T-helper 2 cell treated with Interferon-gamma antibody and Interleukin-4, amounts not matched to agents 5 μg/mL and 100 μg/mL, for 36 hours (primary cell): ENCODE data around the gene POMGNT1.
"Not testable (repeated sequence)": the region's sequence is repeated elsewhere in the genome, so short reads cannot be mapped to it uniquely, and the experiment has no call there.

Experiments
- DNase-seq: peaks from one replicate; pipeline ENCODE4 v3.0.0; 2021; ENCODE audit warnings: low spot score
- H3K27ac Mint-ChIP-seq: one replicate; pipeline ENCODE4 v1.8.0; 2021; ENCODE audit warnings: mild to moderate bottlenecking, mixed read lengths
- H3K27me3 Mint-ChIP-seq: one replicate; pipeline ENCODE4 v1.8.0; 2021; ENCODE audit warnings: low read depth, mixed read lengths
- H3K36me3 Mint-ChIP-seq: one replicate; pipeline ENCODE4 v1.8.0; 2021; ENCODE audit warnings: low read depth, mixed read lengths
- H3K4me1 Mint-ChIP-seq: one replicate; pipeline ENCODE4 v1.8.0; 2021; ENCODE audit warnings: low read depth, mixed read lengths
- H3K4me3 Mint-ChIP-seq: one replicate; pipeline ENCODE4 v1.8.0; 2022; ENCODE audit warnings: mild to moderate bottlenecking, moderate library complexity, mixed read lengths
- H3K9me3 Mint-ChIP-seq: one replicate; pipeline ENCODE4 v1.8.0; 2021; ENCODE audit warnings: mixed read lengths

The POMGNT1 gene

DNA sequence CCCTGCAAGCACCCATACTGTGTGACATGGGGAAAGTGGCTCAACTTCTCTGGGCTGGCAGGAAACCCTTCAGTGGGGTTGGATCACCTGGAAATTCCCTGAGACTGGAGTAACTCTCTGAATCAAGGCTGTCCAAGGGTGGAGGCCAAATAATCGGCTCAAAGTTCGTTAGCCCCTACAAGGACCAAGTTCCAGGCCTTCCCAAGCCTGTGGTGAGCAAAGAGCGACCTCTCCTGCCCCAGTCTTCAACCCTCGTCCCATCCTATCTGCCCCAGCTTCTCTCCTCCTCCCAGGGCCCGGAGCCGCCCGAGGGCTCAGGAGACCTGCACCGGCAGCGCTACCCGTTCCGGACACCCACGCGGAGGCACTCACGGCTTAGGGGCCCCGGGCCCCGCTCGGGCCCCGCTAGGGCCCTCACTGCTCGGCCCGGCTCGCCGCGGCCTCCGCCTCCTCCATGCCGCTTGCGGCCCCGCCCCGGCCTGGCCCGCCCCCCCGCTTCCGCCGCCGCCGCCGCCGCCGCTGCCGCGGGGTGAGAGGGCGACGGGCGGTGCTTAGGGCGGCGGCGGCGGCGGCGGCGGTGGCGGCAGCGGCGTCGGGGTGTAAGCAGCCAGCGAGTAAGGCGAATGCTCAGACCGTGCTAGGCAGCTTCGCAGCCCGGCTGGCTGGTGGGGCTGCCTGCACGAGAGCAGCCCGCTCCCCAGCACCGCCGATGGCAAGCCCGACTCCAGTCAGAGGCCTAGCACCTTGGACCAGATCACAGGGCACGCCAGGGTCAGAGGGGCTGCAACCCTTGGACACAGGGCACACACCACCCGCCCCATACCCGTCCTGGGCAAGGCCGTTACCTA is at the start of gene POMGNT1:
POMGNT1 (minus strand) TSS at position 471 of the 848 bp plus-strand sequence. CDS start 613 bp downstream, outside the sequence.
- H3K27me3 Mint-ChIP-seq = no peaks in the 10 kb centered on the region
- peak within 1 kb of the TSS; percentile 72 for H3K27ac Mint-ChIP-seq
- peak within 1 kb of the TSS; percentile 87 for H3K4me3 Mint-ChIP-seq
- no peaks in the 10 kb centered on the region for H3K9me3 Mint-ChIP-seq
- H3K36me3 Mint-ChIP-seq = peaks cover 2% of the 10 kb centered on the region
- peak; percentile 80 for DNase-seq
- H3K4me1 Mint-ChIP-seq = peaks cover 15% of the 10 kb centered on the region

DNA sequence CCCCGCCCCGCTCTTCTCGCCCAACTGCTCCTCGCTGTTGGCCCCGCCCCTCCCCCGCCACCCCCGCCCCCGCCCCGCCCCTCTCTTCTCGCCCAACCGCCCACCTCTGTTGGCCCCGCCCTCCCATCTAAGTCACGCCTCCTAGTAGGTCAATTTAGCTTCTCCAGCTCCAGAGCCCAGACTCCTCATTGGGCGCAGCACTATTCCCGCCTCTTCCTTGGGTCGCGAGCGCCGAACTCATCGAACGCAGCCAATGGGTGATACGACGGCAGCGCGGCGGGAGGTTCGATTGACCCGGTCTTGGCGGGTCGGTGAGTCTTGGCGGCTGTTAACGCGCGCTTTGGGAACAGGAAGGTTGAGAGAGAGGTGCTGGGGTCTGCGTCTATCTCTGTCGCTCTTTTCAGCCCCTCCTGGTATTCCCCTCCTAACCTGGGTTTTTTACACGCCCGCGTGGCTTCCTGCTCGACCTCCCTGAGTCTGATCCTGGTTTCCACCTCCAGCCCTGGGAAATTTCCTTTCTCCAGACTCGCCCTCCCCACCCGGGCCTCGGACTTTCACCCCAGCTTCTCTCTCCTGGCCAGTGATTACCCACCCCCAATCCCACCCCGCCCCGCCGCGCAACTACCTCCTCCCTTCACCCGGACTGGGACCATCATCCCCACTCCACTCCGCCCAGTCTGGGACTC is 49.3 kb upstream of the POMGNT1 start, which contains the start of gene RAD54L:
RAD54L (plus strand) TSS at position 328 of the 686 bp plus-strand sequence. CDS start 643 bp downstream, outside the sequence.
- peak; percentile 98 for DNase-seq
- H3K4me3 Mint-ChIP-seq = peak within 1 kb of the TSS; percentile 99
- peaks cover 35% of the 10 kb centered on the region for H3K4me1 Mint-ChIP-seq
- H3K9me3 Mint-ChIP-seq = no peaks in the 10 kb centered on the region
- peaks cover 30% of the 10 kb centered on the region for H3K36me3 Mint-ChIP-seq
- peak within 1 kb of the TSS; percentile 97 for H3K27ac Mint-ChIP-seq
- H3K27me3 Mint-ChIP-seq = no peaks in the 10 kb centered on the region

DNA sequence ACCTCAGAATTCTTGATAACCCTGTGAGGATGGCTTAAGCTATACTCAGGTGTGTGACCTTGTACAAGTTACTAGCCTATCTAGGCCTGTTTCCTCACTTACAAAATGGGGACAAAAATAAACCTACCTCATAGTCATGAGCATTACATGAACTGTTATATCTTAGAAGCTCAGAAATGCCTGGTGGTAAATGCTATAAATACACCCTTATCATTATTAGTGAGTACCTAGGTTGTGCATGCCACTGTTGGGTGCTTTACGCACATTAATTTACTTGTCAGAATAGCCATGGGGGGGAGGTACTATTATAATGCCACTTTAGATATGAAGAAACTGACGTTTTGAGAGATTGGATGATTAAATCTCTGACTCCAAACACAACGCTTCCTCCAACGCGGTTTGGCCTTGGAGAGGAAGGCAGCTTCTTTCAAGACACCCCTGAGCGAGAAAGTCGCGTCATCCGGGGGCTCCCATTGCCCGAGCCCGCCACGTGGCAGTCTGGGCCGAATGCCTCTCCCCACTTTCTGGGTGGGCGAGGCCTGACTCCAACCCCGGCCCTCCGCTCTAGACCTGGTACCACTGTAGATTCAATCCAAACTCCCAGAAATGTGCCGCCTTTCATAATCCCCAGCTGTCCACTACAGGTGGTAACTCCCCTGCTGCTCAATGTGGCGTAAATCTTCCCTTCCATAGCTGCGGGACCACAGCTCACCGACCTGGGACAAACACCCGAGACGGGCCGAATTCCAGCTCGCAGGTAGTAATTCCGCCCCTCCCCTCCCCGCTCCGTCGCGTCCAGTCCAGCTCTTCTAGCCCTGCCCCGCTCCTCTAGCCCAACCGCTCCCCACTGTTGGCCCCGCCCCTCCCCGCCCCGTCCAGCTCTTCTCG is 48.6 kb upstream of the POMGNT1 start:
- no peaks in the 10 kb centered on the region for H3K27me3 Mint-ChIP-seq
- H3K4me3 Mint-ChIP-seq = peak overlapping the region; percentile 99
- peak; percentile 73 for DNase-seq
- peaks cover 27% of the 10 kb centered on the region for H3K4me1 Mint-ChIP-seq
- H3K27ac Mint-ChIP-seq = peak overlapping the region; percentile 96
- no peaks in the 10 kb centered on the region for H3K9me3 Mint-ChIP-seq
- peaks cover 22% of the 10 kb centered on the region for H3K36me3 Mint-ChIP-seq

DNA sequence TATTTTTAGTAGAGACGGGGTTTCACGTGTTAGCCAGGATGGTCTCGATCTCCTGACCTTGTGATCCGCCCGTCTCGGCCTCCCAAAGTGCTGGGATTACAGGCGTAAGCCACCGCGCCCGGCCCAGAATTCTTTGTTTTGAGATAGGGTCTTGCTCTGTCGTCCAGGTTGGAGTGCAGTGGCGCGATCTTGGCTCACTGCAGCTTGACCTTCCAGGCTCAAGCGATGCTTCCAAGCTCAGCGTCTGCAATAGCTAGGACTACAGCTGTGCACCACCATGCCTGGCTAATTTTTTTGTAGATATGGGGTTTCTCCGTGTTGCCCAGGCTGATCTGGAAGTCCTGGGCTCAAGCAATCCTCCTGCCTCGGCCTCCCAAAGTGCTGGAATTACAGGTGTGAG is 47.9 kb upstream of the POMGNT1 start:
- H3K9me3 Mint-ChIP-seq, H3K4me3 Mint-ChIP-seq, H3K27me3 Mint-ChIP-seq, H3K27ac Mint-ChIP-seq, DNase-seq: not testable (repeated sequence)
- Mint-ChIP-seq H3K36me3 (peaks cover 19% of the 10 kb centered on the region), H3K4me1 (peaks cover 27% of the 10 kb centered on the region)

DNA sequence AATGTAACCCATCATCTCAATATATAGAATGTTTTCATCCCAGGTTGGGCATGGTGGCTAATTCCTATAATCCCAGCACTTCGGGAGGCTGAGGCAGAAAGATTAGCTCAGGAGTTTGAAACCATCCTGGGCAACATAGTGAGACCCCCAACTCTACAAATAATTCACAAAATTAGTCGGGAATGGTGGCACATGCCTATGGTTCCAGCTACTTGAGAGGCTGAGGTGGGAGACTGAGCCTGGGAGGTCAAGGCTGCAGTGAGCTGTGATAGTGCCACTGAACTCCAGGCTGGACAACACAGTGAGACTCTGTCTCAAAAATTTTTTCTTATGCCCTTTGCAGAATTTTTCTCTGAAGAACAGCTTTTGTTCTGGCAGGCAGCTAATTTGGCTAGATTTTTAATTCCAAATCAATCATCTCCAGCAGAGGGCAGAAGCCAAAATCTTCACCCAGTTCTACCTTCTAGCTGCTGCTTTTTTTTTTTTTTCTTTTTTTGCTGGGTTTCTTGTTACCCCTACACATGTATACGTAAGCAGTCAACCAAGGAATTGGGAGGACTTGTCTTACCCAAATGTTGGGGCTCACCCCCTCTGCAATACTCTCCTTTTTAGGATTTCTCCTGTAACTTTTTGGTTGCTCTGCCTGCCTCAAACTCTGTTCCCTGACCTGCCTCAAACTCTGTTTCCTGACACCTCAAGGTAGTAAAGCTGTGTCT is 46.6 kb upstream of the POMGNT1 start:
- Mint-ChIP-seq H3K27me3 (no peaks in the 10 kb centered on the region), H3K9me3 (no peaks in the 10 kb centered on the region), H3K4me1 (peaks cover 24% of the 10 kb centered on the region), H3K4me3 (no peak overlapping the region), H3K36me3 (peaks cover 13% of the 10 kb centered on the region), H3K27ac (no peak overlapping the region)
- DNase-seq = no peak

DNA sequence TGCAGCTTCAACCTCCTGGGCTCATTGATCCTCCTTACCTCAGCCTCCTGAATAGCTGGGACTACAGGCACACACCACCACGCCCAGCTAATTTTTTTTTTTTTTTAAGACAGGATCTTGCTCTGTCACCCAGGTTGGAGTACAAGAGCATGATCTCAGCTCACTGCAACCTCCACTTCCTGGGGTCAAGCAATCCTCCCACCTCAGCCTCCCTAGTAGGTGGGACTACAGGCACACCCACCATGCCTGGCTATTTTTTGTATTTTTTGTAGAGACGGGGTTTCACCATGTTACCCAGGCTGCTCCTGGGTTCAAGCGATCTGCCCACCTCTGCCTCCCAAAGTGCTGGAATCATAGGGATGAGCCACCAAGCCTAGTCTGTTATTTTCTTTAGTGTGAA is 45.6 kb upstream of the POMGNT1 start:
- not testable (repeated sequence) for H3K36me3 Mint-ChIP-seq, H3K9me3 Mint-ChIP-seq, DNase-seq, H3K27ac Mint-ChIP-seq, H3K4me3 Mint-ChIP-seq, H3K27me3 Mint-ChIP-seq
- H3K4me1 Mint-ChIP-seq = peaks cover 14% of the 10 kb centered on the region

DNA sequence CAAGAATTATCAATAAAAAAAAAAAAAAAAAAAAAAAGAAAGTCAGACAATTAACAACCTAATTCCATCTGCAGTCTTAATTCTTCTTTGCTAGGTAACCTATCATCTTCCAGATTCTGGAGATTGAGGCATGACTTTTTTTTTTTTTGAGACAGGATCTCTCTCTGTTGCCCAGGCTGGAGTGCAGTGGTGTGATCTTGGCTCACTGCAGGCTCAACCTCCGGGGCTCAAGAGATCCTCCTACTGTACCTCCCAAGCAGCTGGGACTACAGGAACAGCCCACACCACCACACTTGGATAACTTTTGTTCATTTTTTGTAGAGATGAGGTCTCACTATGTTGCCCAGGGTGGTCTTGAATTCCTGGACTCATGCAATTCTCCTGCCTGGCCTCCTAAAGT is 44.7 kb upstream of the POMGNT1 start:
- Mint-ChIP-seq H3K27ac (no peak overlapping the region), H3K36me3 (peaks cover 2% of the 10 kb centered on the region), H3K27me3 (no peaks in the 10 kb centered on the region), H3K9me3 (peaks cover 7% of the 10 kb centered on the region), H3K4me1 (peaks cover 10% of the 10 kb centered on the region), H3K4me3 (no peak overlapping the region)
- DNase-seq = no peak

DNA sequence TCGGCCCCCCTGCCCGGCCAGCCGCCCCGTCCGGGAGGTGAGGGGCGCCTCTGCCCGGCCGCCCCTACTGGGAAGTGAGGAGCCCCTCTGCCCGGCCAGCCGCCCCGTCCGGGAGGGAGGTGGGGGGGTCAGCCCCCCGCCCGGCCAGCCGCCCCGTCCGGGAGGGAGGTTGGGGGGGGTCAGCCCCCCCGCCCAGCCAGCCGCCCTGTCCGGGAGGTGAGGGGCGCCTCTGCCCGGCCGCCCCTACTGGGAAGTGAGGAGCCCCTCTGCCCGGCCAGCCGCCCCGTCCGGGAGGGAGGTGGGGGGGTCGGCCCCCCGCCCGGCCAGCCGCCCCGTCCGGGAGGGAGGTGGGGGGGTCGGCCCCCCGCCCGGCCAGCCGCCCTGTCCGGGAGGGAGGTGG is 43.5 kb upstream of the POMGNT1 start:
- H3K27ac Mint-ChIP-seq, H3K4me1 Mint-ChIP-seq: not testable (repeated sequence)

DNA sequence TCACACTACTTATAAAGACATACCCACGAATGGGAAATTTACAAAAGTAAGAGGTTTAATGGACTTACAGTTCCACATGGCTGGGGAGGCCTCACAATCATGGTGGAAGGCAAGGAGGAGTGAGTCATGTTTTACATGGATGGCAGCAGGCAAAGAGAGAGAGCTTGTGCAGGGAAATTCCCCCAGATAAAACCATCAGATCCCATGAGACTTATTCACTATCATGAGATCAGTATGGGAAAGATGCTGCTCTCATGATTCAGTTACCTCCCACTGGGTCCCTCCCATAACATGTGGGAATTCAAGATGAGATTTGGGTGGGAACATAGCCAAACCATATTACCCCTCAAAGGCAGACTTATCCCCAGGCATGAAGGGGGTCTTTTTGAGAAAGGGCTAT is 40.6 kb upstream of the POMGNT1 start:
- H3K4me3 Mint-ChIP-seq, H3K4me1 Mint-ChIP-seq, H3K9me3 Mint-ChIP-seq, H3K36me3 Mint-ChIP-seq, H3K27ac Mint-ChIP-seq, DNase-seq, H3K27me3 Mint-ChIP-seq: not testable (repeated sequence)

More for the DNA sequence above, 43.5 kb upstream of the POMGNT1 start:
- H3K27me3 Mint-ChIP-seq, DNase-seq, H3K36me3 Mint-ChIP-seq, H3K4me3 Mint-ChIP-seq, H3K9me3 Mint-ChIP-seq: not testable (repeated sequence)

DNA sequence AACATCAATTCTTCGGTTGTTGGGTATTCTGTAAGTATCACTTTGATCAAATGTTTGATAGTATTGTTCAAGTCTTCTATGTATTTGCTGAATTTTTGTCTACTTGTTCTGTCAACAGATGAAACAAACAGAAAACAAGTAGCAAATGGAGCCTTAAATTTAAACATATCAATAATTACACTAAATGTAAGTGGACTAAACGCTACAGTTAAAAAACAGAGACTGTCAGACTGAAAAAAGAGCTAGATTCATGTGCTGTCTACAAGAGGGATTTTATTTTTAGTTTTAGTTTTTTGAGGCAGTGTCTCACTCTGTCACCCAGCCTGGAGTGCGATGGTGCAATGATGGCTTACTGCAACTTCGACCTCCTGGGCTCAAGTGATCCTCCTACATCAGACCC is 38.6 kb upstream of the POMGNT1 start:
- Mint-ChIP-seq H3K4me3 (no peak overlapping the region), H3K27ac (no peak overlapping the region), H3K36me3 (no peaks in the 10 kb centered on the region), H3K4me1 (no peaks in the 10 kb centered on the region), H3K9me3 (peaks cover 7% of the 10 kb centered on the region), H3K27me3 (peaks cover 3% of the 10 kb centered on the region)
- no peak for DNase-seq

DNA sequence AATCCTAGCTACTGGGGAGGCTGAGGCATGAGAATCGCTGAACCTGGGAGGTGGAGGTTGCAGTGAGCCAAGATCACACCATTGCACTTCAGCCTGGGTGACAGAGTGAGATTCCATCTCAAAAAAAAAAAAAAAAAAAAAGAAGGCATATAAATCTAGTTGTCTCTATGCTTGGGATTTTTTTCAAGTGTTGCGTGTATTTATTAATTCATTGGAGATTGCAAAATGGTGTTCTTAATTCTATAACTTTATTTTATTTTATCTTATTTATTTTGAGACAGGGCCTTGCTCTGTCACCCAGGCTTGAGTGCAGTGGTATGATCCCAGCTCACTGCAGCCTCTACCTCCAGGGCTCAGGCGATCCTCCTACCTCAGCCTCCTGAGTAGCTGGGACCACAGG is 33.0 kb upstream of the POMGNT1 start:
- not testable (repeated sequence) for H3K4me1 Mint-ChIP-seq, H3K36me3 Mint-ChIP-seq, H3K27me3 Mint-ChIP-seq, H3K9me3 Mint-ChIP-seq, H3K27ac Mint-ChIP-seq, H3K4me3 Mint-ChIP-seq, DNase-seq

DNA sequence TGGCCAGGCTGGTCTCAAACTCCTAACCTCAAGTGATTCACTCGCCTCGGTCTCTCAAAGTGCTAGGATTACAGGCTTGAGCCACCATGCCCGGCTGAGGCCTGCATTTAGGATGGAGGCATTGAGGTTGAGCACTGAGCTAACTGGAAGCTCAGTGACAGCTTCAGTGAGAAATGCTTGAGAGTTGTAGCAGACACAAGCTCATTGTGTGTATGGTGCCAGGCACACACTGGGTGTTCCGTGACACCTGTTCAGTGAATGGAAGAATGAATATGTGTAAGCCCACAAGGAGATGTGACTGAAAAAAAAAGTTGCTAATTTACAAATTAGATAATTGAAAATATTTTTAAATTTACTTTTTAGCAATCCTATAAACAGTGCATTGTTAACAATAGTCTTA is 26.7 kb upstream of the POMGNT1 start:
- H3K4me1 Mint-ChIP-seq = peaks cover 5% of the 10 kb centered on the region
- H3K36me3 Mint-ChIP-seq = no peaks in the 10 kb centered on the region
- no peak overlapping the region for H3K4me3 Mint-ChIP-seq
- H3K27me3 Mint-ChIP-seq = no peaks in the 10 kb centered on the region
- no peak for DNase-seq
- no peaks in the 10 kb centered on the region for H3K9me3 Mint-ChIP-seq
- no peak overlapping the region for H3K27ac Mint-ChIP-seq

DNA sequence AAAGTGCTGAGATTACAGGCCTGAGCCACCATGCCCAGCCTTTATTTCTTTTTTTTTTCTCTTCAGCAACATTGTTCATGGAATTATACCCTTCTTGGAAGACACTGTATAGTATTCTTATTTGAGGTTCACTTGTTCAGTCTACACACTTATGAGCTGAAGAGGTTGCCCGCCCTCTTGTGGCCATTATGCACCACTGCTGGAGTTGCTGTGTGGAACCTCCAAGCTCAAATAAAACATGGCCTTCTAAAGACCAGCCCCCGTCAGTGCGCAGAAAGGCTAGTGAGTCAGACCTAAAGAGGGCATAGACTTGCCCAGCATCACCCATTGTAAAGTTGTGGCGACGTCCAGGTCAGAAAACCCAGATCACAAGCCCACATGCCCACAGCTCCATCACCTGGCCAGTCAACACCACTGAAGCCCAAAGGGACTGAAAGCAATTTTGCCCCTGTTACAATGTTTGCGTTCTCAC is 25.3 kb upstream of the POMGNT1 start:
- no peak overlapping the region for H3K4me3 Mint-ChIP-seq
- H3K9me3 Mint-ChIP-seq = no peaks in the 10 kb centered on the region
- no peak overlapping the region for H3K27ac Mint-ChIP-seq
- no peaks in the 10 kb centered on the region for H3K36me3 Mint-ChIP-seq
- H3K4me1 Mint-ChIP-seq = peaks cover 3% of the 10 kb centered on the region
- H3K27me3 Mint-ChIP-seq = no peaks in the 10 kb centered on the region
- peak; percentile 53 for DNase-seq
